Measurements from ENCODE around the gene COMMD10. TPM values are rescaled to one million over a fixed set of nuclear protein-coding genes. Genes with fewer than 3 reads are reported as not detected.

The COMMD10 gene
- total RNA-seq, 4 donors from 2014 or later = 24.3 to 83.8 (median 34.4) TPM

DNA sequence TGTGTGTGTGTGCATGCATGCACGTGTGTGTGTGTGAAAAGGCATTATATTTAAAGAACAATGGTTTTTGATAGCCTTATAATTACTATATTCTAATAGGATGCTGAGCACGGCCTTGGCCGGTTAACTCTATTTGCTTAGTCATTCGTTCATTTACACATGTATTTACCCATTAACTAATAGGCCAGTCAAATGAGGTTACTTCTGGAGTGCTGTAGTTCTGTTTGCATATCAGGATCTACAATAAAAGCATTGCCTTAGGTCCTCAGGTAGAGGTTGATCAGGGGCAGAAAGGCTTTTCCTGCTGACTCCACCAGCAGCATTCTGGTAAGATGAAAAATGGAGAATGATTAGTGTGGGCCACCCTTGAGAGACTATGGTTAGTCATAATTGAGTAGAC, 219.0 kb downstream of the COMMD10 start:
- TF ChIP-seq EP300 (IDR thresholded peaks at IDR 0.05; ENCODE audit: low read depth) = no peak
- no peak for TF ChIP-seq POLR2AphosphoS5 (IDR thresholded peaks at IDR 0.05)
- TF ChIP-seq, protein P1, sequence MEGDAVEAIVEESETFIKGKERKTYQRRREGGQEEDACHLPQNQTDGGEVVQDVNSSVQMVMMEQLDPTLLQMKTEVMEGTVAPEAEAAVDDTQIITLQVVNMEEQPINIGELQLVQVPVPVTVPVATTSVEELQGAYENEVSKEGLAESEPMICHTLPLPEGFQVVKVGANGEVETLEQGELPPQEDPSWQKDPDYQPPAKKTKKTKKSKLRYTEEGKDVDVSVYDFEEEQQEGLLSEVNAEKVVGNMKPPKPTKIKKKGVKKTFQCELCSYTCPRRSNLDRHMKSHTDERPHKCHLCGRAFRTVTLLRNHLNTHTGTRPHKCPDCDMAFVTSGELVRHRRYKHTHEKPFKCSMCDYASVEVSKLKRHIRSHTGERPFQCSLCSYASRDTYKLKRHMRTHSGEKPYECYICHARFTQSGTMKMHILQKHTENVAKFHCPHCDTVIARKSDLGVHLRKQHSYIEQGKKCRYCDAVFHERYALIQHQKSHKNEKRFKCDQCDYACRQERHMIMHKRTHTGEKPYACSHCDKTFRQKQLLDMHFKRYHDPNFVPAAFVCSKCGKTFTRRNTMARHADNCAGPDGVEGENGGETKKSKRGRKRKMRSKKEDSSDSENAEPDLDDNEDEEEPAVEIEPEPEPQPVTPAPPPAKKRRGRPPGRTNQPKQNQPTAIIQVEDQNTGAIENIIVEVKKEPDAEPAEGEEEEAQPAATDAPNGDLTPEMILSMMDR (IDR thresholded peaks at IDR 0.05) = no peak
- no peak for TF ChIP-seq POLR2A (IDR thresholded peaks at IDR 0.05)
- WGBS, 2 donors (ENCODE audit: low coverage in 1 of 2) = 81 to 100% methylated on average over 4 of the region's 4 CpGs
- H3K4me1 ChIP-seq = no peaks in the 10 kb centered on the region
- H3K27ac ChIP-seq = no peak overlapping the region
- DNase-seq = no peak
- intact Hi-C loops (cut with DNase I; ENCODE audit: low total_unique reads) (no loop called here), in situ Hi-C loops (cut with MboI; ENCODE audit: low pct_ligation_motif_present in 1 of 4, low pct_unique_long_range_greater_than_20kb in 1 of 4, low sequenced_read_pairs in 3 of 4) (no loop called here)
- no peak overlapping the region for H3K4me3 ChIP-seq
- peaks cover 13 to 17% of the 10 kb centered on the region in 2 donors for H3K9me3 ChIP-seq
- peaks cover 0 to 41% (median 4%) of the 10 kb centered on the region in 4 donors for H3K36me3 ChIP-seq
- no peaks in the 10 kb centered on the region for H3K27me3 ChIP-seq

DNA sequence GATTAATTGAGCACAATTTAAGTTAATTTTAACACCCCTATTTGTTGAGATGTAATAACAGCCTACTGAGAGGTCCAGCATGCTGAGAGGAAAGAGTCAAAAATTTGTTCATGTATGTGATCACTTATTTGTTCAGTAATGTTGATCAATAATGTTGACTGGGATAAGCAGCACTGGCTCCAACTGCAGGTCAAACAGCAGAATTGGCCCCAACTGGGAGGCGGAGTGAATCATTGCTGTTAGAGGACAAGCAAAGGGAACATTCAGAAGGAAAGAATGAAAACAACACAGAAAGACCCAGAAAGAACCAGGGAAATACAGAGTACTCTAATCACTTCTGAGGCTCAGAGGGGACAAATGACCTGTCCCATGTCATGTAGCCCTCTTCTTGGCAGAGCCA, 221.1 kb downstream of the COMMD10 start:
- in situ Hi-C loops (cut with MboI; ENCODE audit: low pct_ligation_motif_present in 1 of 4, low pct_unique_long_range_greater_than_20kb in 1 of 4, low sequenced_read_pairs in 3 of 4) = no loop called here
- H3K36me3 ChIP-seq = peaks cover 0 to 39% (median 4%) of the 10 kb centered on the region in 4 donors
- no peak for TF ChIP-seq EP300 (IDR thresholded peaks at IDR 0.05; ENCODE audit: low read depth)
- TF ChIP-seq, protein P1 (IDR thresholded peaks at IDR 0.05) = no peak
- no peak for TF ChIP-seq POLR2AphosphoS5 (IDR thresholded peaks at IDR 0.05)
- TF ChIP-seq POLR2A (IDR thresholded peaks at IDR 0.05) = no peak

DNA sequence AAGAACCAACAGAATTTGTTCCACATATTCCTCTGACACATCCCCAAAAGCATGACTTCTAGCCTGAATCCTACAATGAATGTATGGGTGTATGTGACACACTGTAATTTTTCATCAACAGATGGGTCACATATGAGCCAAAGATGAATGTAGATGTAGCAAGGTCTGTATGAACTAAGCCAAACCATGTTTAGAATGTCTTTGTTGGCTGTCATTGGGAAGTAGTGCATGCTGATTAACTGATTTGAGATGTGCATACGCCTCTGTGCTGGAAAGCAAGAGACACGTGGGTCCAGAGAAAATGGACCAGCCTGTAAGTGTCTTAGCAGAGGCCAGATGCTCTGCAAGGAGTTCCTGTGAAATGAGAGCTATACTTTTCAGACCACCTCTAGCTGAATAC, 222.0 kb downstream of the COMMD10 start:
- TF ChIP-seq, protein P1 (IDR thresholded peaks at IDR 0.05) = no peak
- TF ChIP-seq POLR2A (IDR thresholded peaks at IDR 0.05) (no peak), EP300 (IDR thresholded peaks at IDR 0.05; ENCODE audit: low read depth) (no peak), POLR2AphosphoS5 (IDR thresholded peaks at IDR 0.05) (no peak)
- WGBS, 2 donors (ENCODE audit: low coverage in 1 of 2) = 95 to 100% methylated on average over 2 of the region's 2 CpGs
- Histone ChIP-seq H3K4me3 (no peak overlapping the region), H3K27ac (no peak overlapping the region), H3K36me3 (peaks cover 0 to 39% (median 4%) of the 10 kb centered on the region in 4 donors), H3K27me3 (no peaks in the 10 kb centered on the region), H3K9me3 (peaks cover 28 to 36% of the 10 kb centered on the region in 2 donors), H3K4me1 (no peaks in the 10 kb centered on the region)
- intact Hi-C loops (cut with DNase I; ENCODE audit: low total_unique reads) (no loop called here), in situ Hi-C loops (cut with MboI; ENCODE audit: low pct_ligation_motif_present in 1 of 4, low pct_unique_long_range_greater_than_20kb in 1 of 4, low sequenced_read_pairs in 3 of 4) (no loop called here)
- DNase-seq = no peak

More for the DNA sequence above, 221.1 kb downstream of the COMMD10 start:
- no peak overlapping the region for H3K4me3 ChIP-seq
- intact Hi-C loops (cut with DNase I; ENCODE audit: low total_unique reads) = no loop called here
- WGBS, 2 donors (ENCODE audit: low coverage in 1 of 2) = 97 to 100% methylated on average over 1 of the region's 1 CpG
- H3K4me1 ChIP-seq = no peaks in the 10 kb centered on the region
- no peak for DNase-seq
- H3K27ac ChIP-seq = no peak overlapping the region
- peaks cover 28 to 36% of the 10 kb centered on the region in 2 donors for H3K9me3 ChIP-seq
- no peaks in the 10 kb centered on the region for H3K27me3 ChIP-seq

DNA sequence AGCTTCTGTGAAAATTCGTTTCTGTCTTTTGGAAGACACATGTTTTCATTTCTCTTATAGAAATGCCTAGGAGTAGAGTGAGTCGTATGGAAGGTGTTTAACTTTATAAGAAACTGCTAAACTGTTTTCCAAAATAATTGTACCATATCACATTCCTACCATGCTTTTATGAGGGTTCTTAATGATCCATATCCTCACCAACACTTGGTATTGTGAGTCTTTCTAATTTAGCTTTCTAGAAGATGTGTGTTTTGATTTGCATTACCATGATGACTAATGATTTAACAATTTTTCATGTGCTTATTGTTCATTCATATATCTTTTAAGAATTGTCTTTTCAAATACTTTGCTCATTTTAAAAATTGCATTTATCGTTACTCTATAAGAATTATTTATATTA, 223.6 kb downstream of the COMMD10 start:
- no peak overlapping the region for H3K4me3 ChIP-seq
- H3K27ac ChIP-seq = no peak overlapping the region
- 96 to 100% methylated on average over 3 of the region's 3 CpGs for WGBS, 2 donors (ENCODE audit: low coverage in 1 of 2)
- DNase-seq = no peak
- peaks cover 0 to 39% (median 4%) of the 10 kb centered on the region in 4 donors for H3K36me3 ChIP-seq
- H3K4me1 ChIP-seq = peaks cover 0 to 3% (median 0%) of the 10 kb centered on the region in 4 donors
- H3K9me3 ChIP-seq = peaks cover 28 to 36% of the 10 kb centered on the region in 2 donors
- intact Hi-C loops (cut with DNase I; ENCODE audit: low total_unique reads) (no loop called here), in situ Hi-C loops (cut with MboI; ENCODE audit: low pct_ligation_motif_present in 1 of 4, low pct_unique_long_range_greater_than_20kb in 1 of 4, low sequenced_read_pairs in 3 of 4) (no loop called here)
- no peaks in the 10 kb centered on the region for H3K27me3 ChIP-seq
- TF ChIP-seq, protein P1 (IDR thresholded peaks at IDR 0.05) = no peak

Data from transverse colon (tissue), 4 donors.